Right lobe of liver (tissue), 4 donors: ENCODE results near the gene GNAT1.

Experiments used
- CTCF ChIP-seq, 4 donors: fragments of 200-600 bp in 3 of 4; fragments of 450-650 bp in 1 of 4; IDR thresholded peaks; one replicate each; pipeline versions ENCODE4 v1.5.1 to v1.8.0; 2016 to 2022; ENCODE audit warnings: antibody characterized with exemption in 4 of 4, mild to moderate bottlenecking in 2 of 4
- POLR2A ChIP-seq: fragments of 450-650 bp; IDR thresholded peaks from one replicate; pipeline ENCODE4 v1.6.1; 2017; ENCODE audit warnings: antibody characterized with exemption, mild to moderate bottlenecking
- donor health status: DM: no; HTN: no; CAD: no.
- donor health status: DM: no; HTN: no; CAD: no.
- donor health status: DM: no; HTN: yes; CAD: no.

DNA sequence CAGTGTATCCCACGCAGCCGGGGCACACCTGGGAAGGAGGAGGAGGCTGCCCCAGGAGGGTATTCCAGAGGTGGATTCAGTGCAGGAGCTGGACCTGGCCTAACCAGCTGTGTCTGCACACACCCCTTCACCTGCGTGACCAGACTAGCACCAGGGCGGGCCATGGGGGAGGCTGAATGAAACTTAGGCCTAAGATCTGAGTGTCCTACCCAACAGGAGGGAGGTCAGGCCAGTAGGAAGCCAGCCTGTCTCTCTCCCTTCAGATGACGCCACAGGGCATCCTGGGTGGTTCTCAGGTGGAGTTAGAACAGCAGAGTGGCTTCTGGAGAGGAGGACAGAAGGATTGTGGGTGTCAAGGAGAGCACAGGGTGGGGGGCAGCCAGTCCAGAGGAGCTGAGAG, 39.7 kb upstream of the GNAT1 start:
- TF ChIP-seq CTCF (IDR thresholded peaks at IDR 0.05) (no peak), POLR2A (no peak)
